MCF 10A (cell line): ENCODE measurements around the gene MXD3. TPM values are rescaled to one million over a fixed set of nuclear protein-coding genes. Genes with fewer than 3 reads are reported as not detected.

Source experiments
- BruUV-seq: library from RNA; stranded (reverse); fragments of 400-500 nt; replicated peaks from 2 replicates; lab custom pipeline; 2021; lab: Mats Ljungman, UMichigan
- CTCF ChIA-PET: fragments of 300-600 bp; sonication (Branson Sonifier 250); formaldehyde crosslinking; extraction: SDS; loops from one replicate; lab custom pipeline; 2021; ENCODE audit warnings: antibody characterized with exemption, inconsistent platforms; lab: Yijun Ruan, JAX
- POLR2A ChIA-PET: fragments of 300-600, 350-650 bp; sonication (Branson Sonifier 250); formaldehyde crosslinking; extraction: SDS; loops from one replicate; lab custom pipeline; 2020; ENCODE audit warnings: antibody characterized with exemption, inconsistent platforms; lab: Yijun Ruan, JAX
- DNase-seq: peaks from one replicate; pipeline ENCODE4 v3.0.0-alpha.2; 2018; ENCODE audit not compliant: unreplicated experiment
- H3K27ac Mint-ChIP-seq: one replicate; pipeline ENCODE4 v1.8.0; 2022; ENCODE audit warnings: mild to moderate bottlenecking, low read depth, mixed read lengths; ENCODE audit not compliant: unreplicated experiment
- H3K27me3 Mint-ChIP-seq: one replicate; pipeline ENCODE4 v1.8.0; 2022; ENCODE audit warnings: mixed read lengths; ENCODE audit not compliant: insufficient read depth, unreplicated experiment
- H3K36me3 Mint-ChIP-seq: one replicate; pipeline ENCODE4 v1.8.0; 2022; ENCODE audit warnings: mild to moderate bottlenecking, moderate library complexity, mixed read lengths; ENCODE audit not compliant: insufficient read depth, unreplicated experiment
- H3K4me1 Mint-ChIP-seq: one replicate; pipeline ENCODE4 v1.8.0; 2022; ENCODE audit warnings: mixed read lengths; ENCODE audit not compliant: insufficient read depth, unreplicated experiment
- H3K4me3 Mint-ChIP-seq: one replicate; pipeline ENCODE4 v1.8.0; 2022; ENCODE audit warnings: mild to moderate bottlenecking, moderate library complexity, mixed read lengths; ENCODE audit not compliant: unreplicated experiment
- H3K9me3 Mint-ChIP-seq: one replicate; pipeline ENCODE4 v1.8.0; 2022; ENCODE audit warnings: mixed read lengths; ENCODE audit not compliant: unreplicated experiment
- intact Hi-C: fragments of 100-400 bp; cut with micrococcal nuclease; formaldehyde crosslinking; loops from 2 replicates; pipeline ENCODE4 v1.14.1; 2022
- total RNA-seq: library from RNA; stranded (reverse); gene quantifications from 2 replicates; pipeline ENCODE4 v1.2.3, GENCODE V29; 2022
- TF ChIP-seq, protein P1 (sequence below): fragments of 200-600 bp; IDR thresholded peaks from one replicate; pipeline ENCODE4 v1.8.0; 2022; ENCODE audit warnings: antibody characterized with exemption, mild to moderate bottlenecking; ENCODE audit not compliant: unreplicated experiment

The MXD3 gene
- total RNA-seq, 1 experiment from 2014 or later, result 13.2 TPM

DNA sequence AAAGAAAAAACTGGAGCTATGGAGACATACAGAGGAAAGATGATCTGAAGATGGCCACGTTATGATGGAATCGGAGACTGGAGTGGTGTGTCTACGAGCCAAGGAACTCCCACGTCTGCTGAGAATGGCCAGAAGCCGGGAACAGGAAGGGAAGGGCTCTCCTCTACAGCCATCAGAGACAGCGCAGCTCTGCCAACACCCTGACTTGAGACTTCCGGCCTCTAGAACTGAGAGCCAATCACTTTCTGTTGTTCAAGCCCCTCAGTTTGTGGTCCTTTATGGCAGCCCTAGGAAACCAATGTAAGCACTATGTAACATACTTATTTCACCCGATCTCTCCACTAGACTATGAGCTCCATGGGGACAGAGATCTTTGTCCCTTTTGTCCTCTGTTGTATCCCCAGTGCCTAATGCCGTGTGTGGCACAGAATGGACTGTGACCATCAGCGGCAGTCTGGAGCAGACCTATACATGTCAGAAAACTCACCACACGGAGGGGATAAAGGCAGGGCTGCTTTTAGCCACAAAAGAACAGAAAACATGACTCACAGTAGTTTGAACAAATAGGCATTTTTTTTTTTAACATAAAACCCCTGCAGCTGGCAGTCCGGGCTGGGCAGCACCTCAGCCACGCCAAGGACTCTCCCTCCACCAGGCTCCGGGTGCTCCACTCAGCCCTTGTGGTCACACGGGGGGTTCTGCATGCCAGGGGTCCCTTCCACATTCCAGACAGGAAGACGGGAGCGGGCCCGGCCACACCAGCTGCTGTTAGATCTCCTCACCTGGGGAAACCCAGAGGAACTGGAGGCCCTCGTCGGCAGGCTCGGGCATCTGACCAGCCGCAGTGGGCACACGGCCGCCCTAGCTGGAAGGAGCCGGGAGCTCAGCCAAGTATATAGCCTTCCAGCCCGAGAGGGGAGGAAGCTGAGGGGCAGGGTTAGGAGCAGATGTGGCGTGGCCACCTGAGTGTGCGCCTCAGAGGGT is 16.1 kb upstream of the MXD3 start:
- Mint-ChIP-seq H3K27me3 (no peaks in the 10 kb centered on the region), H3K4me3 (no peak overlapping the region), H3K9me3 (no peaks in the 10 kb centered on the region), H3K4me1 (peaks cover 20% of the 10 kb centered on the region), H3K36me3 (peaks cover 42% of the 10 kb centered on the region), H3K27ac (peak overlapping the region; percentile 68)
- TF ChIP-seq, protein P1, sequence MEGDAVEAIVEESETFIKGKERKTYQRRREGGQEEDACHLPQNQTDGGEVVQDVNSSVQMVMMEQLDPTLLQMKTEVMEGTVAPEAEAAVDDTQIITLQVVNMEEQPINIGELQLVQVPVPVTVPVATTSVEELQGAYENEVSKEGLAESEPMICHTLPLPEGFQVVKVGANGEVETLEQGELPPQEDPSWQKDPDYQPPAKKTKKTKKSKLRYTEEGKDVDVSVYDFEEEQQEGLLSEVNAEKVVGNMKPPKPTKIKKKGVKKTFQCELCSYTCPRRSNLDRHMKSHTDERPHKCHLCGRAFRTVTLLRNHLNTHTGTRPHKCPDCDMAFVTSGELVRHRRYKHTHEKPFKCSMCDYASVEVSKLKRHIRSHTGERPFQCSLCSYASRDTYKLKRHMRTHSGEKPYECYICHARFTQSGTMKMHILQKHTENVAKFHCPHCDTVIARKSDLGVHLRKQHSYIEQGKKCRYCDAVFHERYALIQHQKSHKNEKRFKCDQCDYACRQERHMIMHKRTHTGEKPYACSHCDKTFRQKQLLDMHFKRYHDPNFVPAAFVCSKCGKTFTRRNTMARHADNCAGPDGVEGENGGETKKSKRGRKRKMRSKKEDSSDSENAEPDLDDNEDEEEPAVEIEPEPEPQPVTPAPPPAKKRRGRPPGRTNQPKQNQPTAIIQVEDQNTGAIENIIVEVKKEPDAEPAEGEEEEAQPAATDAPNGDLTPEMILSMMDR, result no peak
- BruUV-seq, result no TSS peak
- ChIA-PET CTCF (interaction anchor here (0.7 to 5.4 kb wide), 5 partner anchors 10 to 63 kb away, joined by 3 to 59 read pairs (median 5); no protein-coding TSS in a partner anchor), POLR2A (interaction anchor here (0.7 to 2.8 kb wide), 3 partner anchors 19 to 44 kb away, joined by 3 to 12 read pairs (median 3); partner anchors contain the start of gene LMAN2)
- DNase-seq, result peak; percentile 34
- intact Hi-C loops, result no loop called here

DNA sequence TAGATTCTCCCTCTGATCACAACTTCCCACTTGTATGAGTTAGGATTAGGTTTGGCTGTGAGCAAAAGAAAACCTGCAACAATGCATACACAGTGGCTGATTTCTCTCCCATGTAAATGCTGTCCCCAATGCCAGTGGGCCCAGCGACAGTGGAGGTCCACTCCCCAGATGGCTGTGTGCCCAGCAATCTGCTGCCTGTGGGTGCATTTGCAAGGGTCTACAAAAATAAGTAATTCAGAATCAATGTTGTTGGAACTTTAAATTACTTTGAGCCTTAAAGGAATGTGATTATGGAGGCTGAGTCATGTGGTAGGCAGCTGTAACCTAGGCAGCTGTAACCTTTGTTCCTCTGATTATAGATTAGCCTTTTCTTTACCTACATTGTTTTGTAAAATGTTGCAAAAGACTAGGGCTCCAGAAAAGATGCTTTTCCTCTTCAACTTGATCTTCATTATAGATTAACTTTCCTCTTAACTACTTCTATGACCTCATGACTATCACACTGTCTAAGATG is 14.2 kb upstream of the MXD3 start:
- Mint-ChIP-seq H3K27ac (no peak overlapping the region), H3K36me3 (peaks cover 36% of the 10 kb centered on the region), H3K4me1 (peaks cover 20% of the 10 kb centered on the region), H3K9me3 (no peaks in the 10 kb centered on the region), H3K4me3 (no peak overlapping the region), H3K27me3 (no peaks in the 10 kb centered on the region)
- intact Hi-C loops, result no loop called here
- ChIA-PET POLR2A (interaction anchor here (1.1 to 1.3 kb wide), 2 partner anchors 16 to 26 kb away, joined by 4 to 6 read pairs; partner anchors contain the start of gene LMAN2), CTCF (interaction anchor here (0.9 to 1.3 kb wide), 2 partner anchors 12 to 65 kb away, joined by 4 read pairs; no protein-coding TSS in a partner anchor)
- TF ChIP-seq, protein P1, result no peak
- no peak for DNase-seq
- no TSS peak for BruUV-seq

DNA sequence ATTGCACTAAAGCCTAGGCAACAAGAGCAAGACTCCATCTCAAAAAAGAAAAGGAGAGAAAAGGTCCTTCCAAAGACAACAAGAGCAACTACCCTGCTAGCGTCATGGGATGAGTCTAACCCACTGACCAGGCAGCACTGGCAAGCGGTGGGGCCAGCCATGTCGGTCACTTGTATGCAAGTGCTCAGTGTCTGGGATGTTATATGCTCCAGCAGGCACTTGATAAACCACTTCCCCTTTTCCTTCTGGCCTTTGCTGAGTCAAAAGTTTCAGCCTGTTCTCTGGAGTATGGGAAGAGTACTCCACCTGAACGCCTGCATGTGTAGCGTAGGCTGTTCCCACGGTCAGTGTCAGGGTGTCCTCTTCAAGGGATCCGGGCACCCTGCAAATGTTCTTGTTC is 9.2 kb upstream of the MXD3 start:
- CTCF ChIA-PET, result interaction anchor here (0.6 to 3.7 kb wide), 6 partner anchors 11 to 208 kb away, joined by 3 to 34 read pairs (median 12); no protein-coding TSS in a partner anchor
- Mint-ChIP-seq H3K27me3 (no peaks in the 10 kb centered on the region), H3K27ac (no peak overlapping the region), H3K4me3 (no peak overlapping the region), H3K36me3 (peaks cover 35% of the 10 kb centered on the region), H3K9me3 (no peaks in the 10 kb centered on the region), H3K4me1 (peaks cover under 1% of the 10 kb centered on the region)
- intact Hi-C loops, result no loop called here
- DNase-seq, result no peak
- no TSS peak for BruUV-seq
- POLR2A ChIA-PET, result interaction anchor here (1.3 kb wide), 1 partner anchor 49 kb away, joined by 4 read pairs; no protein-coding TSS in a partner anchor
- TF ChIP-seq, protein P1, result no peak
